ENCODE data around the gene NAV2.

DNA sequence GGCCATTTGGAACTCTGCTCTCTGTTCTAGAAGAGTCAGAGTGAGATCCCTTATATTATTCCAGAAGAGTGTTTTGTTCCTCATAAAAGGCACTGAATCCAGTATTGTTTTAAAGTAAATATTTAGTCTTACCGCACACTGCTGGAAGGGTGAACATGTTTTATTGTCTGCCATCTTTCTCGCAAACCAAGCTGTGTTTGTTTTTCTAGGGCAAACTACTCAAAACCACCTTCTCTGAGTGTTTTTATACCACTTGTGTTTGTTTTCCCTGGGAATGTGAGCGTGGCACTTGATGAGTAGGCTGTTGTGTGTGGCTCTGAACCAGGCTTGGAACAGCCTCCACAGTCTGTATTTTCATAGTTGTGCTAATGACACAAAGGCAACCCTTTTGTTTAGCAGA lies 357.8 kb downstream of the NAV2 start:
- TF ChIP-seq JUND (IDR thresholded peaks at IDR 0.05) (no peak), SIN3A (IDR thresholded peaks at IDR 0.05; ENCODE audit: low read depth) (no peak), ZFX (IDR thresholded peaks at IDR 0.05) (no peak)

Measured in HCT116 (cell line).